OCI-LY3 (cell line): ENCODE measurements around the gene ZFX.

Experiments used
- CTCF ChIP-seq: fragments of 200-600, 300-600 bp; sonication (generic); IDR thresholded peaks from 2 replicates; pipeline ENCODE4 v1.5.1; 2014; ENCODE audit warnings: antibody characterized with exemption, low read length, low read depth
- EZH2phosphoT487 ChIP-seq: fragments of 200-600 bp; shearing (Covaris generic); IDR thresholded peaks from 2 replicates; pipeline ENCODE4 v1.6.1; 2018; ENCODE audit warnings: antibody characterized with exemption, mixed run types, low read depth

- TF ChIP-seq EZH2phosphoT487 (no peak), CTCF (no peak)
These were observed 19.3 kb downstream of the ZFX start for GRCh38 chrX:24168807-24169206.
